Ishikawa (cell line): Measurements from ENCODE around the gene ATP2C1.
A peak's percentile ranks its signal among the peaks of the same experiment; 100 is the strongest.

Source experiments
- CEBPB ChIP-seq: IDR thresholded peaks from 2 replicates; pipeline ENCODE4 v1.6.1; 2012
- CREB1 ChIP-seq: IDR thresholded peaks from 2 replicates; pipeline ENCODE4 v1.6.1; 2012; ENCODE audit warnings: low read depth
- EGR1 ChIP-seq: IDR thresholded peaks from 2 replicates; pipeline ENCODE4 v1.6.1; 2012
- EP300 ChIP-seq: IDR thresholded peaks from 2 replicates; pipeline ENCODE4 v1.6.1; 2012; ENCODE audit warnings: borderline replicate concordance
- FOXM1 ChIP-seq: IDR thresholded peaks from 2 replicates; pipeline ENCODE4 v1.6.1; 2012; ENCODE audit warnings: low read depth, borderline replicate concordance
- NFIC ChIP-seq: IDR thresholded peaks from 2 replicates; pipeline ENCODE4 v1.6.1; 2012
- RAD21 ChIP-seq: IDR thresholded peaks from 2 replicates; pipeline ENCODE4 v1.6.1; 2012; ENCODE audit warnings: low read depth
- TAF1 ChIP-seq: IDR thresholded peaks from 2 replicates; pipeline ENCODE4 v1.6.1; 2012; ENCODE audit warnings: low read depth, mild to moderate bottlenecking
- TCF12 ChIP-seq: IDR thresholded peaks from 2 replicates; pipeline ENCODE4 v1.6.1; 2012; ENCODE audit warnings: low read depth
- TEAD4 ChIP-seq: IDR thresholded peaks from 2 replicates; pipeline ENCODE4 v1.6.1; 2012
- YY1 ChIP-seq: IDR thresholded peaks from 2 replicates; pipeline ENCODE4 v1.6.1; 2012; ENCODE audit warnings: low read depth
- ZBTB7A ChIP-seq: IDR thresholded peaks from 2 replicates; pipeline ENCODE4 v1.6.1; 2012; ENCODE audit warnings: low read depth
- TF ChIP-seq, protein P1 (sequence below): IDR thresholded peaks from 2 replicates; pipeline ENCODE4 v1.6.1; 2012
- TF ChIP-seq, protein P2 (sequence below): IDR thresholded peaks from 2 replicates; pipeline ENCODE4 v1.6.1; 2012
- TF ChIP-seq, protein P3 (sequence below): IDR thresholded peaks from 2 replicates; pipeline ENCODE4 v1.6.1; 2012; ENCODE audit warnings: low read depth, mild to moderate bottlenecking

ATP2C1 gene

DNA sequence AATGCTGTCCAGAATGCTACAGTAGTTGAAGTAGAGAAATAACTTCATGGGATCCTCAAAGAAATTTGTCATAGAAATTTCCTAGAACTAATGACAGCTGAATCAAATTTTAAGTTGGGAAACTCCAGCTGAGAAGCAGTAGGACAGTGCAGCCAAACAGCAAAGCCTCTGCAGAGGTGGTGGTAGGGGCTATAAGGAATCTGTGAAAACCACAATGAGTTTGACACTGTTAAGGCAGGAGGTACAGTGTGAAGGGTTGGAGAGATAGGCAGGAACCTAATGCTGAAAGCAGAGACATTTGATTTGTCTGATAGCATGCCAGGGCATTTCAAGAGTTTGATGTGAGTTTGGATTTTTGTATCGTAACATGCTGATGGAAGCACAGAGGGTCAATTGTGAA lies 110.7 kb downstream of the ATP2C1 start:
- TF ChIP-seq YY1 (no peak), TCF12 (no peak), NFIC (no peak), EGR1 (no peak), CREB1 (no peak), EP300 (no peak), FOXM1 (no peak), TEAD4 (no peak), TAF1 (no peak), RAD21 (no peak), ZBTB7A (no peak), CEBPB (no peak)
- TF ChIP-seq, protein P1, sequence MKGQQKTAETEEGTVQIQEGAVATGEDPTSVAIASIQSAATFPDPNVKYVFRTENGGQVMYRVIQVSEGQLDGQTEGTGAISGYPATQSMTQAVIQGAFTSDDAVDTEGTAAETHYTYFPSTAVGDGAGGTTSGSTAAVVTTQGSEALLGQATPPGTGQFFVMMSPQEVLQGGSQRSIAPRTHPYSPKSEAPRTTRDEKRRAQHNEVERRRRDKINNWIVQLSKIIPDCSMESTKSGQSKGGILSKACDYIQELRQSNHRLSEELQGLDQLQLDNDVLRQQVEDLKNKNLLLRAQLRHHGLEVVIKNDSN = no peak
- TF ChIP-seq, protein P2, sequence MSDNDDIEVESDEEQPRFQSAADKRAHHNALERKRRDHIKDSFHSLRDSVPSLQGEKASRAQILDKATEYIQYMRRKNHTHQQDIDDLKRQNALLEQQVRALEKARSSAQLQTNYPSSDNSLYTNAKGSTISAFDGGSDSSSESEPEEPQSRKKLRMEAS = no peak
- TF ChIP-seq, protein P3, sequence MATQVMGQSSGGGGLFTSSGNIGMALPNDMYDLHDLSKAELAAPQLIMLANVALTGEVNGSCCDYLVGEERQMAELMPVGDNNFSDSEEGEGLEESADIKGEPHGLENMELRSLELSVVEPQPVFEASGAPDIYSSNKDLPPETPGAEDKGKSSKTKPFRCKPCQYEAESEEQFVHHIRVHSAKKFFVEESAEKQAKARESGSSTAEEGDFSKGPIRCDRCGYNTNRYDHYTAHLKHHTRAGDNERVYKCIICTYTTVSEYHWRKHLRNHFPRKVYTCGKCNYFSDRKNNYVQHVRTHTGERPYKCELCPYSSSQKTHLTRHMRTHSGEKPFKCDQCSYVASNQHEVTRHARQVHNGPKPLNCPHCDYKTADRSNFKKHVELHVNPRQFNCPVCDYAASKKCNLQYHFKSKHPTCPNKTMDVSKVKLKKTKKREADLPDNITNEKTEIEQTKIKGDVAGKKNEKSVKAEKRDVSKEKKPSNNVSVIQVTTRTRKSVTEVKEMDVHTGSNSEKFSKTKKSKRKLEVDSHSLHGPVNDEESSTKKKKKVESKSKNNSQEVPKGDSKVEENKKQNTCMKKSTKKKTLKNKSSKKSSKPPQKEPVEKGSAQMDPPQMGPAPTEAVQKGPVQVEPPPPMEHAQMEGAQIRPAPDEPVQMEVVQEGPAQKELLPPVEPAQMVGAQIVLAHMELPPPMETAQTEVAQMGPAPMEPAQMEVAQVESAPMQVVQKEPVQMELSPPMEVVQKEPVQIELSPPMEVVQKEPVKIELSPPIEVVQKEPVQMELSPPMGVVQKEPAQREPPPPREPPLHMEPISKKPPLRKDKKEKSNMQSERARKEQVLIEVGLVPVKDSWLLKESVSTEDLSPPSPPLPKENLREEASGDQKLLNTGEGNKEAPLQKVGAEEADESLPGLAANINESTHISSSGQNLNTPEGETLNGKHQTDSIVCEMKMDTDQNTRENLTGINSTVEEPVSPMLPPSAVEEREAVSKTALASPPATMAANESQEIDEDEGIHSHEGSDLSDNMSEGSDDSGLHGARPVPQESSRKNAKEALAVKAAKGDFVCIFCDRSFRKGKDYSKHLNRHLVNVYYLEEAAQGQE = no peak

DNA sequence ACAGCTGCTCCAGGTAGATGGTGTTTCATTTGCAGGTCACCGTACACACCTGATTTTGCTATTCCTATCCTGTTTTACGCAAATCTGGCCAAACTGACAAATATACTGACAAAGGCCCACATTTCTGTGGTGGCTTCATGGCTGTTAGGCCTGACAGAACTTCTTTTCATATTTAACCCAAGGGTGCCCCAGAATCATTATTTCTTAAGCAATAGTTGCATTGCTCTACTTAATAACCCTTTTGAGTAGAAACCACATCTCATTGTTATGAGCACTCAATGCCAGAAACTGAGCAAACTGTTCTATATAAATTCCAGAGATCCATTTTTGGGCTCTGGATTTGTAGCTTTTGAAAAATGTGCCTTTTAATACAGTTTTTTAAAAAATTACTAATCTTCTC lies 113.4 kb downstream of the ATP2C1 start:
- TF ChIP-seq, protein P1 = no peak
- TF ChIP-seq ZBTB7A = no peak
- no peak for TF ChIP-seq EP300
- TF ChIP-seq TAF1 = no peak
- no peak for TF ChIP-seq RAD21
- no peak for TF ChIP-seq TEAD4

DNA sequence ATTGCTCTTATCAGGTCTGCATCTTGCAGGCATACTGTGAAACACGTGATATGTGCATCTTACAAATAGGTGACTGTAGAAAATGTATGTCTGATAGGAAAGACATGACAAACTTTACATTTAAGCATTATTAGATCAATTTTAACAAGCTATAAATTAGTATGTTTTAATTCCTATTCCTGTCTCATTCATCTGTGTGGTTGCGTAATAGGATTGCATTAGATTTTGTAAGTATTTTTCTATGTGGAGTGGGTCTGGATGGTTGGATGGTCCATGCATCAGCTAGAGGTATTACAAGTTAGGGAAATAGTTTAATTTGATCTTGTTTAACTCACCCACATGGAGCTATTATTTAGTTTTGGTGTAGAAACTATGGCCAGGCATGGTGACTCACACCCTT lies 113.9 kb downstream of the ATP2C1 start:
- TF ChIP-seq, protein P1 = no peak
- TF ChIP-seq EGR1 = no peak
- no peak for TF ChIP-seq EP300
- TF ChIP-seq YY1 = no peak
- TF ChIP-seq CEBPB = peak; percentile 60; the same call in 1 of the 2 replicates

DNA sequence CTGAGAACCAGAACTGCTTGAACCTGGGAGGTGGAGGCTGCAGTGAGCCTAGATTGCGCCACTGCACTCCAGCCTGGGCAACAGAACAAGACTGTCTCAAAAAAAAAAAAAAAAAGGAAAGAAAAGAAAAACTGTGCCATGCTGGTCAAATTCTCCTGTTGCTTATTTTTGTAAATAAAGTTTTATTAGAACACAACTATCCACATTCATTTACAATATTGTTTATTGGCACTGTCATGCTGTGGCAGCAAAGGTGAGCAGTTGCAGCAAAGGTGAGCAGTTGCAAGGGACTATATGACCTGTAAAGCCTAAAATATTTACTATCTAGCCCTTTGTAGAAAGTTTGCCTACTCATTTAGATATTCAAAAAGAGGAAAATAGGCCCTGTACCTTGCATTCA lies 114.4 kb downstream of the ATP2C1 start:
- no peak for TF ChIP-seq TEAD4
- TF ChIP-seq, protein P3 = no peak
- TF ChIP-seq RAD21 = no peak
- TF ChIP-seq NFIC = no peak
- no peak for TF ChIP-seq EP300
- TF ChIP-seq, protein P2 = no peak
- no peak for TF ChIP-seq CEBPB
- no peak for TF ChIP-seq ZBTB7A
- no peak for TF ChIP-seq FOXM1
- TF ChIP-seq EGR1 = no peak
- TF ChIP-seq YY1 = no peak
- TF ChIP-seq, protein P1 = no peak
- no peak for TF ChIP-seq CREB1
- no peak for TF ChIP-seq TAF1

DNA sequence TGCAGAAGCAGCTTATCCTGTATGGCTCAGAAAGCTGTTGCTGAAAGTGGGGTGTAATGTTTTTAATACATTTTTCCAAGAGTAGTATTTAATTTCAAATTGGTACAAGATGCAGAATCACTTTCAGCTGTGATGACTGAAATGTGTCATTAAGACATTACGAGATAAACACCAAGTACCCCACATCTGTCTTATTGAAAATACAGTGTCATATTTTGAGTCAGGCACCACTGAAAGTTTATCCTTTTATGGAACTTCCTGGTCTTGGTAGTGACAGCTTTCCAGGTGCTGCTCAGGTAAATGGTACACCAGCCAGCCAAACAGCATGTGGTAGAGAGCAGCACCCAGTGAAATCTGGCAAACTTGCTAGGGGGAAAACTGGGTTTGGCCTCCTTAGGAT lies 115.8 kb downstream of the ATP2C1 start:
- TF ChIP-seq EGR1 = no peak
- TF ChIP-seq ZBTB7A = no peak
- no peak for TF ChIP-seq RAD21
- TF ChIP-seq, protein P2 = no peak
- no peak for TF ChIP-seq TCF12
- no peak for TF ChIP-seq TAF1
